HG03196 (cell line): Measurements from ENCODE around the gene SIGLEC1.

Experiments
- ATAC-seq: cut with Tn5 transposase; IDR thresholded peaks from one replicate; pipeline ENCODE4 v1.9.1; 2021; ENCODE audit not compliant: unreplicated experiment

The SIGLEC1 gene

DNA sequence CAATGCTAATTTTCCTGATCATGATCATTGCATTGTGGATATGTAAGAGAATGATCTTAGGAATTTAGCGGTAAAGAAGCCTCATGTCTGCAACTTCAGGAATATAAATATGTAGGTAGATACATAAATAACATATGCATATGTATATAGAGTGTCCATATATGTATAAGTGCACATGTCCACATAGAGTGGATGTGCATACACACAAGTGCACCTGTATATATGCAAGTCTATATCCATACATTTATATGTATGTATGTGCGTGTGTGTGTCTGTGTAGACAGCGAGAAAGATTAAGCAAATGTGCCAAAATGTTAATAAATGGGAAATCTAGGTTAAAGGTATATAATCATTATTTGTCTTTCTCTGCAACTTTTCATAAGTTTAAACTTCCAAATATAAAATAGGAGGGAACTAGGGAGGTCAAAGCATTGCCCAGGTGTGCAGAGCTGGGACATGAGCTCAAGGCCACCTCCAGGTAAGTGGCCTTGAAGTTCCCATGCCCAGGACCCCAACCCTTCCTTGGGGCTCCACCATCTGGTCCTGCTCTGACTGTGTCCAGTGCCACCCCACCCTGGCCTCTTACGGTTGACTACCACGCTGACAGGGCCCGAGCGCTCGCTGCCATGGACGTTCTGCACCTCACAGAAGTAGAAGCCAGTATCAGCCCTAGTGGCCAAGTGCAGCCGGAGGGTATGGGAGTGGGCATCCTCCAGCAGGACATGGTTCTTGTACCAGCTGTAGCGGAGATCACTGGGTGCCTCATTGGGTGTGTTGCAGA lies 9.6 kb downstream of the SIGLEC1 start:
- no peak for ATAC-seq

DNA sequence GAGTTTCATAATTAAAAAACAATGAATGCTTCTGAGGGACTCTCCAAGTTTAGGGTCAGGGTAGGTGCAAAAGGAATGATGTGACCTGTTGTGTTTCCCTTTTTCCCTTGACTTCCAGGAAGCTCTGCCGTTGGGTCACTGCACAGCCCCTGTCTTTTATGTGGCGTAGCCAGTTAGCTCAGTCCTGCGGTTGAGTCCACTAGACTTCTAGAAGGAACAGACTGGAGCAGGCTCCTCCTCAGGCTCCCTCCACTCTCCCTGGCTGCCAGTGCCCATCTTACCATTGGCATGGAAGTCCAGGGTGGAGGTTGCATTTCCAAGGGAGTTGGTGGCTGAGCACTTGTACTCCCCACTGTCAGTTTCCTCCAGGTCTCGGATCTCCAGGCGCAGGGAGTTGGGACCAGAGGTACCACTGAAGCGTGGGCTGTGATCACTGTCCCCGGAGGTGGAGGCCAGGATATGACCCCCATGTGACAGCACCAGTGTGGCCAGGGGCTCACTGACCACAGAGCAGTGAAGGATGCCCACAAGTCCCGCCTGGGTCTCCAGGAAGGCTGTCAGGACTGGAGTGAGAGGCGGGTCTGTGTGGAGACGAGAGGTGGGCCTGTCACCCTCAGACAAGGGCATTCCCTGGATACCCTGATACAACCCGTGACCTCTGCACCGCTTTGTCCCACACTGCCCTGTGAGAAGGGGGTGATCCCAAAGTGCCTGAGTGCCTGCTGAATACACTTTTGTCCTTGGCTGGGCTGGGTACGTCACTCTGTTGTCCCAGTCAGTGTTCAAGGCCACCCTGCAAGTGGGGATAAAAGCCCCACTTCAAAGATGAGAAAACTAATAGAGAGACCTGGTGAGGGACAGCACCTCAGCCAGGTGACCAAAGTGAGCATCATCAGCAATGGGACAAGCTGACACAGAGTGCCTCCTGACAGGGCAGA lies 11.1 kb downstream of the SIGLEC1 start:
- no peak for ATAC-seq

DNA sequence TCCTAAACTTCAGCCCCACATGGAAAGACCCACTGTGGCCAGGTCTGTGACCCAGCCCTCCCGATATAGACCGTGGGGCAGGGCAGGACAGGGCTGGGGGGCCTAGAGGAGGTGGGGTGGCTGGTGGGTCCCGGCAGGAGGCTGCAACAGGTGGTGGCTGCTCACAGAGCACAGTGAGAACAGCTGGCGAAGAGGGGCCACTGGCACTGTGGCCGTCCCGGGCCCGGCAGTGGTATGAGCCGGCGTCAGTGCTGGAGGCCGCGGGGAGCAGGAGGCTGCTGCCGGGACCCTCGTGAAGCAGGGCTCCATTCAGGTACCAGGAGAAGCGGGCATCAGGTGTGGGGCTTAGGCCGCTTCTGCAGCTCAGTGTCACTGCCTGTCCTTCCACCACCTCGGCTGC lies 13.4 kb downstream of the SIGLEC1 start:
- no peak for ATAC-seq

DNA sequence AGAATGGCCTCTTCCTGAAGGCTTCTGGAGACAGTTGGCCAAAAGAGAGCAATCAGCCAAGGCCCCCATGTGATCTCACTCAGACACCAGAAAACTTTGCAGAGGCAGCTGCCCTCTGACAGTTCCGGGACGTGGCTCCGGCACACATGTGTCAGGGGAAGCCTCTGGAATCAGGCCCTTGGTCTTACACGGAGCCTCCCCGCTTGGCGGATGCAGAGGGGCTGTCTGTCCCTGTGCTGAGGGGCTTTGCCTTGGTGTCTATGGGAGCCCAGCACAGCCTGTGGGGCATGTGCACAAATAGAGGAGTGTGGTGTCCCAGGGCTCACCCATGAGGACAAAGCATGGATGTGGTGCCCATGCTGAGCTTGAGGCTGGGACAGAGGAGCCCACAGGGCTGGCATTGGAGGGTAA lies 13.8 kb downstream of the SIGLEC1 start:
- no peak for ATAC-seq

DNA sequence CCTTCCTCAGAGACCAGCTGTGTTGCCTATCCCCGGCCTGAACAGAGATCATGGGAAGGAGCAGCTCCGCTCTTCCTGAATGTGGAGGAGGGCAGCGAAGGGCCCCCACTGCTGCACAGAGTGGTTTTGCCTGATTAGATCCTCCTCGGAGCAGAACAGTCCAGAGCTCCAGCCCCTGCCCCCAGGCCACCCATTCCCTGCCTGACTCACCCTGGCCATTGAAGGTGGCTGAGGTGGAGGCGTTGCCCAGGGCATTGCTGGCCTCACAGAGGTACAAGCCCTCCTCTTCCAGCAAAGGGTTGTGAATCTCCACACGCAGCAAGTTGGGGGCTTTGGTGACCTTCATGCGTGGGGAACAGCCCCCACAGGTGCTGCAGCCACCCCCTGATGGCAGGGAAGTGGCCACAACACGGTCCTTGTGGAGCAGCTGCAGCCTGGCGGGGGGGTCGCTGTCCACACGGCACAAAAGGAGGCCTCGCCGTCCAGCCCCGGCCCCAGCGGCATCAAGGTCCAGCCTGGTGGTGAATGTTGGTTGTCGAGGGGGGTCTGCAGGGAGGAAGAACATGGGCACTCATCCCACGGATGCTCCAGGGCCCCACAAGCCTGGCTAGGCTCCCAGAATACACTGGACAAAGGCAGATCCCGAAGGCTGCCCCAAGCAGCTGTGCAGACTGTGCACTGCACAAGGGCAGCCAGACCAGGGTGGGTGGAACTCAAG lies 14.7 kb downstream of the SIGLEC1 start:
- no peak for ATAC-seq

DNA sequence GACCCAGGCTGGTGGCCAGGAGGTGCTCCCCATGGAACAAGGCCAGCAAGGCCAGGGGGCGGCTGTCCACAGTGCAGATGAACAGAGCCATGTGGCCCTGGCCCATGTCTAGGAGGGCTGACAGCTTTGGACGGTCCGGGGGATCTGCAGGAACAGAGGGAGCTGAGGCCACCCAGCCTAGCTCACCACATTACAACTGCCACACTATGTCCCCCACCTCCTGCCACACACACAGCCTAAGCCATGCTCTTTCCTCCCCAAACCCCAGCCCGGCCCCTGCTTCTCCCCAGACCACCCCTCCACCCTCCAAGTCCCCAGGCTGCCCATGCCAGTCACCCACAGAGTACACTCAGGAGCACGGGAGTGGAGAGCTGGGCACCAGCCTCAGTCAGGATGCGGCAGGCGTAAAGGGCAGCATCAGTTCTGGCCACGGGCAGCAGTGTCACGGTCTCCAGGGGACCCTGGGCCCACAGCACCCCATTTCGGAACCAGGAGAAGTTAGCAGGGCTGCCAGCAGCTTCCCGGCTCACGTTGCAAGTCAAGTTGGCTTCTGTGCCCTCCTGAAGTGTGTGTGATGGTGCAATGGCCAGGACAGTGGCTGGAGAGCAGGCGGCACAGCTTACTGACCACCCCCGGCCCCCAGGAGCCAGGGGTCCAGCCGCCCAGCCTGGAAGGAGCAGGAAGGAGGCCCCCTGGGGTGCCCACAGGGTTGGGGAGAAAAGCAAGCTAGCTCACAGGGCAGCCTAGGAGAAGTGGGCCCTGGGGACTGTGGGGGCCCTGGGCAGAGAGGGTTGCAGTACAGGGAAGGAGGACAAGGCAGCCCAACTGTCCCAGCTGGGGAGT lies 15.4 kb downstream of the SIGLEC1 start:
- no peak for ATAC-seq

DNA sequence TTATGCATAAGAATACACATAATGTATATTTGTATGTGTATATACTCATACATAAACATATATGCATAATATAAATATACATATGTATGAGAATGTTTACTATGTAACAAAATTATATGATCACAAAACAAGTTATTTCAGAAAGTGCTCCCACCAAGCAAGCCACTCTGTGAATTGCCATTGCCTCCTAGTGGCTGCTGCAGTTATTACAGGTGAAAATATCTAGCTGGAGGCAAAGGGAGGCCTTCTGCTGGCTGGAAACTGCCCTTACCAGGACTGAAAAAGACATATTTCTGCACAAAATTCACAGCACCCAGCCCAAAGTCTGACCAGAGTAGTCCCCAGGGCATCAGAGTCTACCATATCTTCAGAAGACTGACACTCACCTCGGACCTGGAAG lies 16.2 kb downstream of the SIGLEC1 start:
- ATAC-seq, result no peak

DNA sequence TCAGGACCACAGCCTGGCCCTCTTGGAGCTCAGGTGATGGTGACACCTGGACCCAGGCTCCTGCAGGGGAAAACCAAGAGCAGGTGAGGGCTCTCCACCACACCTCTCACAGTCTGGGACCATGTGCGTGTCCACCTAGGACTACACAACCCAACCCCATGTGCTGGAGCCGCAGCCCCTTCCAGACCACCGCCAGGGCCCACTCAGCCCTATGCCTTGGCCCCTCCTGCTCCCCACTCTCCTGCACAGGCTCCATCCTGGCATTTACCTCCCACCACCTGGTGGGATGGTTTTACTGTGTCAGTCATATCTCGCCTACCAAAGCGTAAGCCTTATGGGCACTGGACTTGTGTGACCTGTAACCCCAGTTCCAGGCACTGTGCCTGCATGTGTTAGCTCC lies 17.5 kb downstream of the SIGLEC1 start:
- no peak for ATAC-seq

DNA sequence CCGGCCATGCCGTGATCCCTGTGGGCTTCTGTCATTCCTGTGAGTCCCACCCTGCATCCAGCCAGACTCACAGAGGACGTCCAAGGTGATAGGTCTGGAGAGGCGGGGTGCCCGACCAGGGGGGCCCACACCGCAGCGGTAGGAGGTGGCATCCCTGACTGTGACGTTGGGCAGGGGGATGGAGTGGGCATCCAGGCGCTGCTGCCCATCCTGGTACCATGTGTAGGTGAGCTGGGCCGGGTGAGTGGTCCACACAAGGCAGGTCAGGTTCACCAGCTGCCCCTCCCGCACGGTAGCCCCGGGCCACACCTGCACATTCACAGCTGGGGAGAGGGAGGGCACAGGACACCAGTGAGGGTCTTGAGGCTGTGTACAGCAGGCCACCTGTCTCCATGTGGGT lies 19.0 kb downstream of the SIGLEC1 start:
- no peak for ATAC-seq

DNA sequence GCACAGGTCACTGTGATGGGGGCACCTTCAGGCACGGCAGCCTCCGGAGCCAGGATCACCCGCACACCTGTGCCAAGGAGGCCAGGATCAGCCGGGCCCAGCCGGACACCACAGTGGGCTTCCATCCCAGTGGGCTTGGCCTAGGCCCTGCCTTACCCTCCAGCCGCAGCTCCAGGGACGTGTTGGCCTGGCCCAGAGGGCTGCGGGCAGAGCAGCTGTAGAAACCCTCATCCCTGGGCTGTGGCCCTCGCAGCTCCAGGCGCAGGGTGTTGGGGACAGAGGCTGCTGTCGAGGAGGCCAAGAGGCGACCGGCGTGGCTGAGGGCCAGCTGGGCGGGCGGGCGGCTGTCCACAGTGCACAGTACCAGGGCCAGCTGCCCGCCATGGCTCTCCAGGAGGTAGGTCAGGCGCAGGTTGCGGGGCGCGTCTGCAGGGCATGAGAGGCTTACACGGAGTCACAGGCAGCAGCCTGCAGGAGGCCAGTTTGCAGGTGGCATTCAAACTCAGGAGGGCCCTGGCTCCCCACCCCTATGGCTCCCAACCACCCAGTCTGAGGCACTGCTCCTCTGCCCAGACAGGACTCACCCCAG lies 19.6 kb downstream of the SIGLEC1 start:
- no peak for ATAC-seq

DNA sequence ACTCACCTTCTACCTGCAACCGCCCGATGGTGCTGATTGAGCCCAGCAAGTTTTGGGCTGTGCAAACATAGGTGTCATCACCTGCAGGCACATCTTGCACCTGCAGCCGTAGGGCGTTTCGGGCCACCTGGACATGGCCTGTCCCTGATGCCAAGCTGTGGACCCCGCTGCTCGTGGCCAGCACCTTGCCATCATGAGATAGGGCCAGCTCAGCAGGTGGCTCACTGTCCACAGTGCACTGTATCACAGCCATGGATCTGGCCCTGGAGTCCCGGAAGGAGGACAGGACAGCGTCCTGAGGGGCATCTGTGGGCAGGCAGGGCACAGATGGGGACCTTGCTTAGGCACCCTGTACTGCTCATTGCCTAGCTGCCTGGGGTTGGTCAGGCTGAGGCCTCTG lies 20.5 kb downstream of the SIGLEC1 start:
- no peak for ATAC-seq

DNA sequence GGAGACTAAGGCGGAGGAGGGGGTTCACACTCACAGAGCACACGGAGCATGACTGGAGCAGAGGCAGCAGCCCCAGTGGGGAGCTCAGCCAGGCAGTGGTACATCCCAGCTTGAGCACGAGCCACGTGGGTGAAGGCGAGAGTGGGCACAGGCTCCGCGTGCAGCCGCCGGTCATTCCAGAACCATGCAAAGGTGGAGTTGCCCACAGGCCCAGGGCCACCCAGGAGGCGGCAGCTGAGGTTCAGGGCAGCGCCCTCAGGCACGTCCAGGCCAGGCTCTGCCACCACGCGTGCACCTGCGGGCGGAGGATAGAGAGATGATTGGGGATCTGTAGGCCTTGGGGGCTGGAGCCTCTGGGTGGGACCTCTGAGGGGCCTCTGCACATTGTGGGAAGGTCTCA lies 21.1 kb downstream of the SIGLEC1 start:
- ATAC-seq, result no peak

DNA sequence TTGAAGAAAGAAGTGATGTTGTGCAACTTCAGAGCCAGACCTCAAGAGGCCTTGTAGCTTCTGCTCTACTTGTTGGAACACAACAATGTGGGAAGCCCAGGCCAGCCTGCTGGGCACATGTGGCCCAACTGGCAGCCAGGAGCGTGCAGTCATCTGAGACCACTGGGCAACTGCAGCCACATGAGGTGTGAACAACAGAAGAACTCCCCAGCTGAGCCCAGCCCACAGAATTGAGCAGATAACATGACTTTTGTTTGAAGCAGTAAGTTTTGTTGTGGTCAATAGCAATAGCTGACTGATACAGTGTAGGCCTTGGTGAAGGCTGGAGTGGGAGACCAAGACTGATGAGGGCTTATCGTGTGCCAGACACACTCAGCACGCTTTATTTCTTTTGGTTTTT lies 22.0 kb downstream of the SIGLEC1 start:
- no peak for ATAC-seq

DNA sequence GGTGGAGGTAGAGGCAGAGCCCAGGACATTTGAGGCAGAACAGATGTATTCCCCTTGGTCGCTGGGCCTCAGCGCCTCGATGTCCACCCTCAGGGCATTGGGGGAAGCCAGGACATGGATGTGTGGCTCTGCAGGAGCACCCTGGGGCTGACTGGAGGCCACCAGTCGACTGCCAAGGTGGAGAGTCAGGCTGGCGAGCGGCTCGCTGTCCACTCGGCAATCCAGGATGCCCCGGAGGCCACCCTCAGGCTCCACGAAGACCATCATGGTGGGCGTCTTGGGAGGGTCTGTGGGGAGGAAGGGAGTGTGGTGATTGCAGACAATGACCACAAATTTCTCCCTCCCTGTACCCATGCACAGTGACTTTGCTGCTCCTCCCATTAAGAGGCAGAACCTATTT lies 22.4 kb downstream of the SIGLEC1 start:
- ATAC-seq, result no peak

DNA sequence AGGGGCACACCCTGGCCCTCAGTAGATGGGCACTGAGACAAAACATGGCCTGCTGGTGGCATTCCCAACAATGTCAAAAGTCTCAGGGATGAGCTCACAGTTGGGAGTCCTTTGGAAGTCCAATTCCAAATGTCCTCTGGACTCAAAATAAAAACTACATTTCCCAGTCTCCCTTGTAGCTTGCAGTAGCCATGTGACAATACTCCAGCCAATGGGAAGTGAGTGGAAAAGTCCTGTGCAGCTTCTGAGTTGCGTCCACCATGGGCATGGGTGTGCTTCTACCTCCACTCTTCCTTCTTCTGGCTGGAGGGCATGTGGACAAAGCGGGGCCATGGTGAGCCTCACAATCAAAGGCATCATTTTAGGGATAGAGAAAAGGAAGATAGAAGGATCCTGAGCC lies 24.7 kb downstream of the SIGLEC1 start:
- no peak for ATAC-seq

DNA sequence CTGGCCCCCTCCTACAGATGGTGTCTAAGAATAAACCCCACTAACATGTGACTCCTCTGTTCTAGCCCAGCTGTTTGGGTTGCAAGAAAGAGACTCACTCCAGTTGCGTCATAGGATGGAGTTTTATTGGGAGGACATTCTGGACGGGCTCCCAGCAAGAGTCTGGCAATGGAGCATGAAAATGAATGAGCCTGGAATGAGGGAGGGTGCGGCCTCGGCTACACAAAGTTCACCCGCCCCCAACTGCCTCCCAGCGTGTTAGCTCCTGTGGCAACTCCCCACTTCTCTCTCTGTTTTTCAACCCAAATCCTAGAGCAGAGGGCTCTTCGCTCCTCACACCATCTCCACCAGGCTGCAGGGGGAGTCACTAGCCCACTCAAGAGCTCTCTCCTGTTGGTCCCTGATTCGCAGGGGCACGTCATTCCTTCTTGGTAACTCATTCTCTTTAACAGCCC lies 25.5 kb downstream of the SIGLEC1 start:
- no peak for ATAC-seq

DNA sequence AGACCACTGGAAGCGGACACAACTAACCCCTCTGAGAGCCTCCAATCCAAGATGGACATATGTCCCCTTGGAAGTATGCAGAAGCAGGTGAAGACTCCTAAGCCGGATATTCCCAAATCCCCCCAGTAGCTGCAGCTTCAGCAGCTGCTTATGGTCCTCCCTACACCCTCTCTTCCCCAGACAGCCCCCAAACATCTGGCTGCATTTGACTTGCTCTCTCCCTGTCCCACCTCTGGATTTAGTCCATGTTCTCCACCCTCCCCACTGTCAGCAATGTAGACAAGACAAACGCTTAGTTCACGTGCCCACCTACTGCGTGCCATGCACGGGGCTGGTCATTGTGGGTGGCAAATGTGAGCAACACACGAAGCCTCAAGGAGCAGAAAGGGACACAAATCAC lies 26.0 kb downstream of the SIGLEC1 start:
- no peak for ATAC-seq

DNA sequence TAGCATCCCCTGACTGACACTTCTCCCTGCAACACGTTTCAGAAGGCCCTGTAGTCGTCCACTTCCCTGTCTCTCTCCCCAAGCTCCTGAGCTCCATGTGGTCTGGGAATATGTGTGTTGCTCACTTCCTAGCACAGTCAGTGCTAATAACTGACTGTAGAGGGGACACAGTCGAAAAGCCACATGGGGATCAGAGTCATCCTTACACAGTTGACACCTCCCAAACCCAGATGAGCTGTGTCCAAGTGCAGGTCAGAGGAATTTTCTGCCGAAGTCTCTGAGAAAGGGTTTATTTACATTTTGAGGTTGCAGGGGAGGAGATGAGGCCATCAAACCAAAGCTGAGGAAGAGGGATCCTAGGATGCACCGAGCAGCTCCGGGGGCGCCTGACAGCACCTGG lies 27.1 kb downstream of the SIGLEC1 start:
- no peak for ATAC-seq

DNA sequence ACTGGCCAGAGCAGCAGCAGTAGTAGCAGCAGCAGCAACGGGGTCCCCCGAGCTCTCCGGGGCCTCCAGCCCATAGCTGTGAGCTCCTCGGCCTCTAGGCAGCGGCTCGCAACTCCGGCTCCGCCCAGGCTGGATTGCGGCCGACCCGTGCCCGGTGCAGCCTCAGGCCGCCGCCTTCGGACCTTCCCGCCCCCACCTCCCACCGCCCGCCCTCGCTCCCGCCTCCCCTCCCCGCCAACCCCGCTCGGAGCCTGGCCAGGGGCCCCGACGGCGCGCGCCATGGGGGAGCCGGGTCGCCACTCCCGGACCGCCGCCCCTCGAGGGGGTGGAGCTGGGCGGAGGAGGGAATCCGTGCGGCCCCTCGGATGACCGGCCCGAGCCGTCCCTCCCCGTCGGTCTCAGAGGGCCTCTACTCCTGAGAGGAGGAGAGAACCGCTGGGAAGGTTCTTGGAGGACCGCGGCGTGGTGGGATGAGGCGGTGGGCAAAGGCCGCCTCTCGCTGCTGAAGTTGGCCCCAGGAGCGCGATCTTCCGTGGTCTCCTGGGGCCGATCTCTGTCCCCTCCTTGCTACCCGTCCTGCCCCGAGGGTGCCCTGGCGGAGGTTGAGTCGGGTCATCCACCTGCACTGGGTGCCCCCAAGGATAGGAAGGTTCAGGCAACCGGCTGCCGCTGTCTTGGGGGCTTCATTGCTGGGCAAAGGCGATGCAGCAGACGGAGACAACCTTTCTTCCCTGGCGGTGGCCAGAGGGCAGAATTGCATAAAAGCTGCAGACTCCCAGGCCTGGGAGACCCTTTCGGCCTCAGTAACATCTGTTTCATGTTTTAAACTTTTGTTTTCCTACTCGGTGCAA lies 30.2 kb downstream of the SIGLEC1 start, which contains the start of gene ADAM33:
TSS of gene ADAM33 (minus strand) at position 80 of the 851 bp plus-strand sequence. CDS start at position 74, 6 bp downstream.
- ATAC-seq, result no peak
